A673 (cell line): ENCODE measurements around the gene FBLN1.

Experiments used
- EZH2 ChIP-seq: fragments of 200-600 bp; sonication (generic); IDR thresholded peaks from 2 replicates; pipeline ENCODE4 v1.6.1; 2017; ENCODE audit warnings: borderline replicate concordance, low read depth, mild to moderate bottlenecking, mixed read lengths, antibody characterized with exemption, low read length; ENCODE audit not compliant: poor library complexity, severe bottlenecking
- TF ChIP-seq, protein P1 (sequence below): fragments of 300-800, 200-600 bp; sonication (generic); conservative IDR thresholded peaks from 2 replicates; pipeline ENCODE4 v1.5.1; 2017; ENCODE audit warnings: low read depth, mild to moderate bottlenecking, antibody characterized with exemption, low read length, moderate library complexity, mixed read lengths

DNA sequence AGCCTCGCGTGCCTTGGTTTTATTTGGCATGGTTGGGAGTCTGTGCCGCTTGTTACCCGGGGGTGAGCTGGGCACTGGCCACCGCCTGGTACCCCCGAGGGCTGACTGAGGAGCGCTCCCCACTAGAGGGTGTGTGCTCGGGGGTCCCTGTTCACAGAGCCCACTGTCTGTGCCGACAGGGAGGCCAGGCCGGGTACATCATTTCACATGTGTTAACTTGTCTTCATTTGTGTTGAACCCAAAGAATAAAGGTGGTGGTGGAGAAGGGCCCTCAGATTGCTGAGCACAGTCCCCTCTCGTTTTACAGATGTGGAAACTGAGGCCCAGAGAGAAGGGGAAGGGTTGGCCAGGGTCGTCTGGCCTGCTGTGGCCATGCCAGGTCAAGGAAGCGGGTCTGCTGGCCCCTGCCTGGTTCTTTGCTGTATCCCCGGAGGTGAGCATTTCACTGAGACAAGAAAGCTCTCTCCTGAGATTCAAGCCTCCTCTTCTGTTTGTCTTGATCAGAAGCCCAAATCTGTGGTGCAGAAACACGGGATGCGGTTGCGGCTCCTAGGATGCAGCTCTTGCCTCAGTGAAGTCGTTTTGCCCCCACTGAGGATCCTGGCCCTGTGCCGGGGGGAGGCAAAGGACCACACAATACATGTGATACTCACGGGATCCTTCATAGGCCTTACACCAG lies 60.8 kb downstream of the FBLN1 start:
- TF ChIP-seq, protein P1, sequence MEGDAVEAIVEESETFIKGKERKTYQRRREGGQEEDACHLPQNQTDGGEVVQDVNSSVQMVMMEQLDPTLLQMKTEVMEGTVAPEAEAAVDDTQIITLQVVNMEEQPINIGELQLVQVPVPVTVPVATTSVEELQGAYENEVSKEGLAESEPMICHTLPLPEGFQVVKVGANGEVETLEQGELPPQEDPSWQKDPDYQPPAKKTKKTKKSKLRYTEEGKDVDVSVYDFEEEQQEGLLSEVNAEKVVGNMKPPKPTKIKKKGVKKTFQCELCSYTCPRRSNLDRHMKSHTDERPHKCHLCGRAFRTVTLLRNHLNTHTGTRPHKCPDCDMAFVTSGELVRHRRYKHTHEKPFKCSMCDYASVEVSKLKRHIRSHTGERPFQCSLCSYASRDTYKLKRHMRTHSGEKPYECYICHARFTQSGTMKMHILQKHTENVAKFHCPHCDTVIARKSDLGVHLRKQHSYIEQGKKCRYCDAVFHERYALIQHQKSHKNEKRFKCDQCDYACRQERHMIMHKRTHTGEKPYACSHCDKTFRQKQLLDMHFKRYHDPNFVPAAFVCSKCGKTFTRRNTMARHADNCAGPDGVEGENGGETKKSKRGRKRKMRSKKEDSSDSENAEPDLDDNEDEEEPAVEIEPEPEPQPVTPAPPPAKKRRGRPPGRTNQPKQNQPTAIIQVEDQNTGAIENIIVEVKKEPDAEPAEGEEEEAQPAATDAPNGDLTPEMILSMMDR, result no peak
- no peak for TF ChIP-seq EZH2
